ENCODE measurements around the gene KCNF1. TPM values are rescaled to one million over a fixed set of nuclear protein-coding genes. Genes with fewer than 3 reads are reported as not detected.

The KCNF1 gene
- total and polyA plus RNA-seq, 4 donors, result 0.09 TPM; not detected in 3

DNA sequence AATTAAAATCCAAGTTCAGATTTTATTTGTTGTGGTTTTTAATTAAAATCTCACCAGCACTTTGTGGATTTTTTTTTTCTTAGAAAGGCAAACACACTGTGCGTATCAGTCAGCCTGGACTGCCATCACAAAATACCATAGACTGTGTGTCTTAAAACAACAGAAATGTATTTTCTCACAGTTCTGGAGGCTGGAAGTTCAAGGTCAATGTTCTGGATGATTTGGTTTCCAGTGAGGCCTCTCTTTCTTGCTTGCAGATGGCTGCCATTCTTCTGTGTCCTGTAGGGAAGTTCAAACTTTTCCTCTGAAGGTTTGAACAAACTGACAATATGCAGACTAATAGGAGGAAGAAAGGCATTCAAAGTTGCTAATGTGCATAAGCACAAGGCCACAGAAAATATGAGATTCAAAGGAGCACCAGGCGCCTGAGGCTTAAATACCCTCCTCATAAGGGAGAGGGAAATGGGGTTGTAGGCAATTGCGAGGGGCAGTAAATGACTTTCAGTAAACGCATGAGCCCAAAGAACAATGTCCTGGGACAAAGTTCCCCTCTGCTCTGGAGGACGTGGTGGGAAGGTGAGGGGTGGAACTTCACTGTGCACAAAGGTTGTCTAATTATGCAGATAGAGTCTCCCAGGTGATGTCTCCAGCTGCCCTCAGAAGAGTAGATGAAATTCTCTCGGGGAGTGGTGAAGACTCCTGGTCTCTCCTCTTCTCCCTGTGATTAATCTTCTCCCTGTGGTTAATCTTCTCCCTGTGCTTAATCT lies 26.5 kb upstream of the KCNF1 start:
- Histone ChIP-seq H3K9me3 (ENCODE audit: control insufficient read depth in 4 of 4, low read length in 3 of 4) (no peaks in the 10 kb centered on the region), H3K27me3 (ENCODE audit: control insufficient read depth in 4 of 4, insufficient read depth in 4 of 4, low read length in 3 of 4) (no peaks in the 10 kb centered on the region), H3K9ac (ENCODE audit: low read depth in 1 of 2, low read length in 2 of 2) (no peak overlapping the region), H3K36me3 (ENCODE audit: control insufficient read depth in 4 of 4, insufficient read depth in 3 of 4, low read depth in 1 of 4, low read length in 3 of 4) (no peaks in the 10 kb centered on the region), H3K4me3 (ENCODE audit: low read depth in 1 of 3, low read length in 3 of 3) (no peak overlapping the region), H3K4me1 (ENCODE audit: control insufficient read depth in 4 of 4, insufficient read depth in 4 of 4, low read length in 3 of 4) (peaks cover 0 to 11% (median 5%) of the 10 kb centered on the region in 4 donors), H3K27ac (ENCODE audit: low read depth in 1 of 2, low read length in 2 of 2) (no peak overlapping the region)
- 76% methylated on average over 6 of the region's 6 CpGs for WGBS
- TF ChIP-seq FOXA2 (IDR thresholded peaks at IDR 0.05) (no peak), NR2F2 (IDR thresholded peaks at IDR 0.05) (no peak), JUND (IDR thresholded peaks at IDR 0.05) (no peak), CTCF (IDR thresholded peaks at IDR 0.05; ENCODE audit: low read depth, low read length, missing input control) (no peak), HNF4A (conservative IDR thresholded peaks at IDR 0.05) (no peak), RXRA (IDR thresholded peaks at IDR 0.05) (no peak), FOXA1 (IDR thresholded peaks at IDR 0.05) (no peak), TAF1 (conservative IDR thresholded peaks at IDR 0.05) (no peak), EGR1 (IDR thresholded peaks at IDR 0.05; ENCODE audit: low read depth in 2 of 2) (no peak), YY1 (IDR thresholded peaks at IDR 0.05) (no peak), ZBTB33 (IDR thresholded peaks at IDR 0.05) (no peak), RAD21 (IDR thresholded peaks at IDR 0.05) (no peak), SP1 (IDR thresholded peaks at IDR 0.05) (no peak)
- TF ChIP-seq, protein P1, sequence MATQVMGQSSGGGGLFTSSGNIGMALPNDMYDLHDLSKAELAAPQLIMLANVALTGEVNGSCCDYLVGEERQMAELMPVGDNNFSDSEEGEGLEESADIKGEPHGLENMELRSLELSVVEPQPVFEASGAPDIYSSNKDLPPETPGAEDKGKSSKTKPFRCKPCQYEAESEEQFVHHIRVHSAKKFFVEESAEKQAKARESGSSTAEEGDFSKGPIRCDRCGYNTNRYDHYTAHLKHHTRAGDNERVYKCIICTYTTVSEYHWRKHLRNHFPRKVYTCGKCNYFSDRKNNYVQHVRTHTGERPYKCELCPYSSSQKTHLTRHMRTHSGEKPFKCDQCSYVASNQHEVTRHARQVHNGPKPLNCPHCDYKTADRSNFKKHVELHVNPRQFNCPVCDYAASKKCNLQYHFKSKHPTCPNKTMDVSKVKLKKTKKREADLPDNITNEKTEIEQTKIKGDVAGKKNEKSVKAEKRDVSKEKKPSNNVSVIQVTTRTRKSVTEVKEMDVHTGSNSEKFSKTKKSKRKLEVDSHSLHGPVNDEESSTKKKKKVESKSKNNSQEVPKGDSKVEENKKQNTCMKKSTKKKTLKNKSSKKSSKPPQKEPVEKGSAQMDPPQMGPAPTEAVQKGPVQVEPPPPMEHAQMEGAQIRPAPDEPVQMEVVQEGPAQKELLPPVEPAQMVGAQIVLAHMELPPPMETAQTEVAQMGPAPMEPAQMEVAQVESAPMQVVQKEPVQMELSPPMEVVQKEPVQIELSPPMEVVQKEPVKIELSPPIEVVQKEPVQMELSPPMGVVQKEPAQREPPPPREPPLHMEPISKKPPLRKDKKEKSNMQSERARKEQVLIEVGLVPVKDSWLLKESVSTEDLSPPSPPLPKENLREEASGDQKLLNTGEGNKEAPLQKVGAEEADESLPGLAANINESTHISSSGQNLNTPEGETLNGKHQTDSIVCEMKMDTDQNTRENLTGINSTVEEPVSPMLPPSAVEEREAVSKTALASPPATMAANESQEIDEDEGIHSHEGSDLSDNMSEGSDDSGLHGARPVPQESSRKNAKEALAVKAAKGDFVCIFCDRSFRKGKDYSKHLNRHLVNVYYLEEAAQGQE (IDR thresholded peaks at IDR 0.05), result no peak
- DNase-seq (ENCODE audit: low spot score), result no peak

GRCh38 chr2:10887476-10887875 lies 24.3 kb upstream of the KCNF1 start:
- DNase-seq (ENCODE audit: low spot score), result no peak
- no peak overlapping the region for H3K27ac ChIP-seq (ENCODE audit: low read depth in 1 of 2, low read length in 2 of 2)
- no peaks in the 10 kb centered on the region for H3K9me3 ChIP-seq (ENCODE audit: control insufficient read depth in 4 of 4, low read length in 3 of 4)
- H3K27me3 ChIP-seq (ENCODE audit: control insufficient read depth in 4 of 4, insufficient read depth in 4 of 4, low read length in 3 of 4), result no peaks in the 10 kb centered on the region
- H3K4me1 ChIP-seq (ENCODE audit: control insufficient read depth in 4 of 4, insufficient read depth in 4 of 4, low read length in 3 of 4), result peaks cover 0 to 11% (median 5%) of the 10 kb centered on the region in 4 donors
- no peaks in the 10 kb centered on the region for H3K36me3 ChIP-seq (ENCODE audit: control insufficient read depth in 4 of 4, insufficient read depth in 3 of 4, low read depth in 1 of 4, low read length in 3 of 4)
- no peak overlapping the region for H3K4me3 ChIP-seq (ENCODE audit: low read depth in 1 of 3, low read length in 3 of 3)
- TF ChIP-seq SP1 (IDR thresholded peaks at IDR 0.05) (no peak), FOXA1 (IDR thresholded peaks at IDR 0.05) (no peak)
- WGBS, result 88% methylated on average over 3 of the region's 3 CpGs
- H3K9ac ChIP-seq (ENCODE audit: low read depth in 1 of 2, low read length in 2 of 2), result no peak overlapping the region
